ENCODE data around the gene NUBPL.

NUBPL gene

GRCh38 chr14:31561155-31561846, at the start of gene NUBPL:
Gene NUBPL, plus strand, starts transcription at chr14:31561404. Its CDS starts 36 bp downstream, at chr14:31561440.
- TF ChIP-seq CTCF (IDR thresholded peaks at IDR 0.05): no peak
- no peaks in the 10 kb centered on the region for H3K36me3 ChIP-seq (ENCODE audit: control insufficient read depth, insufficient read depth, low read length)
- peak within 1 kb of the TSS; percentile 77 for H3K4me2 ChIP-seq (ENCODE audit: low read length)
- H3K27ac ChIP-seq: peak within 1 kb of the TSS; percentile 88
- H2AFZ ChIP-seq: peak within 1 kb of the TSS; percentile 100
- H3K4me3 ChIP-seq (ENCODE audit: low read depth, low read length): peak within 1 kb of the TSS; percentile 82
- H3K9ac ChIP-seq: peak within 1 kb of the TSS; percentile 73
- no peaks in the 10 kb centered on the region for H3K27me3 ChIP-seq (ENCODE audit: control insufficient read depth, insufficient read depth, low read length)
- H3K9me3 ChIP-seq (ENCODE audit: control insufficient read depth, low read length): no peaks in the 10 kb centered on the region
- no peaks in the 10 kb centered on the region for H3K79me2 ChIP-seq
- H3K4me1 ChIP-seq: peaks cover 3% of the 10 kb centered on the region

GRCh38 chr14:31527087-31527486, 34.1 kb upstream of the NUBPL start:
- TF ChIP-seq CTCF (IDR thresholded peaks at IDR 0.05): no peak
- no peak overlapping the region for H2AFZ ChIP-seq
- H3K4me1 ChIP-seq: no peaks in the 10 kb centered on the region
- no peak overlapping the region for H3K9ac ChIP-seq
- no peaks in the 10 kb centered on the region for H3K36me3 ChIP-seq (ENCODE audit: control insufficient read depth, insufficient read depth, low read length)
- no peaks in the 10 kb centered on the region for H3K27me3 ChIP-seq (ENCODE audit: control insufficient read depth, insufficient read depth, low read length)
- no peak overlapping the region for H3K4me2 ChIP-seq (ENCODE audit: low read length)
- no peak overlapping the region for H3K4me3 ChIP-seq (ENCODE audit: low read depth, low read length)
- H3K9me3 ChIP-seq (ENCODE audit: control insufficient read depth, low read length): no peaks in the 10 kb centered on the region
- H3K27ac ChIP-seq: no peak overlapping the region
- no peaks in the 10 kb centered on the region for H3K79me2 ChIP-seq

- no peaks in the 10 kb centered on the region for H3K4me1 ChIP-seq
- H2AFZ ChIP-seq: no peak overlapping the region
- H3K36me3 ChIP-seq (ENCODE audit: control insufficient read depth, insufficient read depth, low read length): no peaks in the 10 kb centered on the region
- no peak for TF ChIP-seq CTCF (IDR thresholded peaks at IDR 0.05)
- H3K9ac ChIP-seq: no peak overlapping the region
- no peaks in the 10 kb centered on the region for H3K79me2 ChIP-seq
- no peak overlapping the region for H3K27ac ChIP-seq
- H3K4me2 ChIP-seq (ENCODE audit: low read length): no peak overlapping the region
- no peaks in the 10 kb centered on the region for H3K9me3 ChIP-seq (ENCODE audit: control insufficient read depth, low read length)
- H3K4me3 ChIP-seq (ENCODE audit: low read depth, low read length): no peak overlapping the region
- no peaks in the 10 kb centered on the region for H3K27me3 ChIP-seq (ENCODE audit: control insufficient read depth, insufficient read depth, low read length)
Observed at GRCh38 chr14:31527546-31527945, 33.7 kb upstream of the NUBPL start.

GRCh38 chr14:31529053-31529452, 32.2 kb upstream of the NUBPL start:
- Histone ChIP-seq H3K27ac (no peak overlapping the region), H3K4me2 (ENCODE audit: low read length) (no peak overlapping the region), H3K4me1 (no peaks in the 10 kb centered on the region), H2AFZ (no peak overlapping the region), H3K36me3 (ENCODE audit: control insufficient read depth, insufficient read depth, low read length) (no peaks in the 10 kb centered on the region), H3K27me3 (ENCODE audit: control insufficient read depth, insufficient read depth, low read length) (no peaks in the 10 kb centered on the region), H3K4me3 (ENCODE audit: low read depth, low read length) (no peak overlapping the region), H3K9me3 (ENCODE audit: control insufficient read depth, low read length) (no peaks in the 10 kb centered on the region), H3K9ac (no peak overlapping the region), H3K79me2 (no peaks in the 10 kb centered on the region)
- no peak for TF ChIP-seq CTCF (IDR thresholded peaks at IDR 0.05)

- H3K4me2 ChIP-seq (ENCODE audit: low read length): no peak overlapping the region
- H3K27me3 ChIP-seq (ENCODE audit: control insufficient read depth, insufficient read depth, low read length): no peaks in the 10 kb centered on the region
- H3K9me3 ChIP-seq (ENCODE audit: control insufficient read depth, low read length): no peaks in the 10 kb centered on the region
- no peak for TF ChIP-seq CTCF (IDR thresholded peaks at IDR 0.05)
- H2AFZ ChIP-seq: no peak overlapping the region
- H3K4me3 ChIP-seq (ENCODE audit: low read depth, low read length): no peak overlapping the region
- no peaks in the 10 kb centered on the region for H3K79me2 ChIP-seq
- H3K4me1 ChIP-seq: no peaks in the 10 kb centered on the region
- no peak overlapping the region for H3K9ac ChIP-seq
- no peaks in the 10 kb centered on the region for H3K36me3 ChIP-seq (ENCODE audit: control insufficient read depth, insufficient read depth, low read length)
- H3K27ac ChIP-seq: no peak overlapping the region
Observed at GRCh38 chr14:31530136-31530535, 31.1 kb upstream of the NUBPL start.
